SJSA1 (cell line): ENCODE data around the gene DRAP1. TPM values are rescaled to one million over a fixed set of nuclear protein-coding genes. Genes with fewer than 3 reads are reported as not detected.

ENCODE experiments used
- DNase-seq, 2 experiments: peaks; one replicate each; pipeline ENCODE4 v3.0.0-alpha.2; 2015 to 2020; ENCODE audit warnings: low spot score in 2 of 2, low read depth in 1 of 2
- H3K27ac ChIP-seq: fragments of 250-450 bp; sonication (Bioruptor Pico); 2 replicates; pipeline ENCODE4 v1.5.1; 2020; ENCODE audit warnings: mild to moderate bottlenecking, moderate library complexity
- H3K27me3 ChIP-seq: fragments of 250-450 bp; sonication (Bioruptor Pico); replicated peaks from 2 replicates; pipeline ENCODE4 v1.5.1; 2020; ENCODE audit warnings: mild to moderate bottlenecking, moderate library complexity
- H3K36me3 ChIP-seq: fragments of 250-450 bp; sonication (Bioruptor Pico); 2 replicates; pipeline ENCODE4 v1.5.1; 2020; ENCODE audit warnings: mild to moderate bottlenecking
- H3K4me1 ChIP-seq: fragments of 250-450 bp; sonication (Bioruptor Pico); replicated peaks from 2 replicates; pipeline ENCODE4 v1.6.1; 2021; ENCODE audit warnings: mild to moderate bottlenecking
- H3K4me3 ChIP-seq: fragments of 250-450 bp; sonication (Bioruptor Pico); 2 replicates; pipeline ENCODE4 v1.5.1; 2020; ENCODE audit warnings: mild to moderate bottlenecking
- H3K9me3 ChIP-seq: fragments of 250-450 bp; sonication (Bioruptor Pico); replicated peaks from 2 replicates; pipeline ENCODE4 v1.5.1; 2020; ENCODE audit warnings: mild to moderate bottlenecking
- total RNA-seq: library from RNA; depleted of rRNA; stranded (reverse); fragments of >200 nt; shearing (Covaris generic); gene quantifications from 2 replicates; pipeline ENCODE4 v1.2.3, GENCODE V29; 2014; rRNA removed

The DRAP1 gene
- total RNA-seq, 1 experiment from 2014 or later = 463 TPM

DNA sequence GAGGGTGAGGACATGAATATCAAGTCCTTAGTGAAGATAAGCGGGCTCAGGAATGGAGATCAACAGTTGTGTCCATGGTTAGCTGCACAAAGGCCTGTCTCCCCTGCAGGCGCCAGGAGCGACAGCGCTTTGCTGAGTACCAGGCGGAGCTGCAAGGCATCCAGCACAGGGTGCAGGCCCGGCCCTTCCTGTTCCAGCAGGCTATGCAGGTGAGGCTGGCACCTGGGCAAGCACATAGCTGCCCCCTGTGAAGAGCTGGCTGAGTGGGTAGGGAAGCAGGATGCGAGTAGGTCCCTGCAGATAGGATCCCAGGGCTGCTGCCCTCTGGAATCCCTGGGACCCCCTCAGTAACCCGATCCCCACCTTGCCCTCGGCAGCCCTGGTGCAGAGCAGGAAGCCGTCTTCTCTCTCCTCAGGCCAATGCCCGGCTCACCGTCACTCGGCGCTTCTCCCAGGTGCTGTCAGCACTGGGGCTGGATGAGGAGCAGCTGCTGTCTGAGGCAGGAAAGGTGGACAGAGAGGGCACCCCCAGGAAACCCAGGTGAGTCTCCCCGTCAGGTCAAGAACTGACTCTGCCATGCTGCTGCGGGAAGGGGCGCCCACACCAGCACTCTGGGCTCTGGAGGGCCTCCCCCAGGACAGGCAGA, 39.7 kb downstream of the DRAP1 start:
- H3K36me3 ChIP-seq = peaks cover 20% of the 10 kb centered on the region
- H3K4me3 ChIP-seq = no peak overlapping the region
- H3K4me1 ChIP-seq = peaks cover 19% of the 10 kb centered on the region
- H3K9me3 ChIP-seq = 0 out of 2 replicates have a peak, but pooled peaks cover 3% of the 10 kb centered on the region
- no peak for DNase-seq
- H3K27me3 ChIP-seq = no peaks in the 10 kb centered on the region
- no peak overlapping the region for H3K27ac ChIP-seq

DNA sequence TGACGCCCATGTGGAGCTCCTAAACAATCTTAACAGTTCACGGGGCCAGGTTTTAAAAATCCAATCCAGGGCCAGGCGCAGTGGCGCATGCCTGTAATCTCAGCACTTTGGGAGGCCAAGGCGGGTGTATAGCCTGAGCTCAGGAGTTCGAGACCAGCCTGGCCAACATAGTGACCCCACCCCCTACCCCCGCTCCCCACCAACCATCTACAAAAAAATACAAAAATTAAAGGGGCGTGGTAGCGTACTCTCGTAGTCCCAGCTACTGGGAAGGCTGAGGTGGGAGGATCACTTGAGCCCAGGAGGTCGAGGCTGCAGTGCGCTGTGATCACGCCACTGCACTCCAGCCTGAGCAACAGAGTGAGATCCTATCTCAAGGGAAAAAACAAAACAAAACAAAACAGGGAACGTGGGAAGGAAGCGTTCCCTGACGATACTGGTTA, 41.6 kb downstream of the DRAP1 start:
- peaks cover 40% of the 10 kb centered on the region for H3K36me3 ChIP-seq
- 0 out of 2 replicates have a peak, but pooled peaks cover 3% of the 10 kb centered on the region for H3K9me3 ChIP-seq
- no peaks in the 10 kb centered on the region for H3K27me3 ChIP-seq
- DNase-seq = no peak
- peaks cover 19% of the 10 kb centered on the region for H3K4me1 ChIP-seq
- H3K4me3 ChIP-seq = peak overlapping the region; percentile 97
- peak overlapping the region; percentile 73 for H3K27ac ChIP-seq

DNA sequence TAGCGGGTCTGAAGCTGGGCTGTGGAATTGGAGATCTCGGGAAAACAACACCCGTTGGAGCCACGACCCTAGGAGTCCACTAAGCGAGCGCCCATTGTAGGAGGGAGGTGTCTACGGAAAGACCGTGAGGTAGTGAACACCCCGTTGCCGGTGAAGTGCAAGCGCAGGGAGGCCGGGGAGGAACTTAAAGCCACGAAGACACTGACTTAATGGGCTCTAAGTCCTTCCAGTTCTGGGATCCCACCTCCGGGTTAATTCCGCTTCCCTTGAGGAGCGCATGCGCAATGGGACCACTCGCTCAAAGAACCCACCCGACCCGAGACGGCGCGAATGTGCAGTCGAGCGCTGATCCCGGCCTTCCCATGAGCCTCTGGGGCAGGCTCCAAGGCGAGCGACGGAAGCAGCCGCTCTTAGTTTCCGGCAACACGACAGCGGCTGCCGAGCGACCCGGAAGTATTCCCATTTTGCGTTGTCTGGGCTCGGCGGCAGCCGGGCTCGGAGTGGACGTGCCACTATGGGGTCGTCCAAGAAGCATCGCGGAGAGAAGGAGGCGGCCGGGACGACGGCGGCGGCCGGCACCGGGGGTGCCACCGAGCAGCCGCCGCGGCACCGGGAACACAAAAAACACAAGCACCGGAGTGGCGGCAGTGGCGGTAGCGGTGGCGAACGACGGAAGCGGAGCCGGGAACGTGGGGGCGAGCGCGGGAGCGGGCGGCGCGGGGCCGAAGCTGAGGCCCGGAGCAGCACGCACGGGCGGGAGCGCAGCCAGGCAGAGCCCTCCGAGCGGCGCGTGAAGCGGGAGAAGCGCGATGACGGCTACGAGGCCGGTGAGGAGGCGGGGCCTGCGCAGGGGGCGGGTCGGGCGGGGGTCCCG, 42.3 kb downstream of the DRAP1 start, which contains the start of gene SART1:
SART1 (plus strand) TSS at position 468 of the 874 bp plus-strand sequence; CDS start at position 515, 47 bp downstream.
- Histone ChIP-seq H3K27me3 (no peaks in the 10 kb centered on the region), H3K4me3 (peak within 1 kb of the TSS; percentile 97), H3K36me3 (peaks cover 46% of the 10 kb centered on the region), H3K27ac (peak within 1 kb of the TSS; percentile 73), H3K9me3 (0 out of 2 replicates have a peak, but pooled peaks cover 3% of the 10 kb centered on the region), H3K4me1 (peaks cover 19% of the 10 kb centered on the region)
- peak; percentile 99 to 100 for DNase-seq

DNA sequence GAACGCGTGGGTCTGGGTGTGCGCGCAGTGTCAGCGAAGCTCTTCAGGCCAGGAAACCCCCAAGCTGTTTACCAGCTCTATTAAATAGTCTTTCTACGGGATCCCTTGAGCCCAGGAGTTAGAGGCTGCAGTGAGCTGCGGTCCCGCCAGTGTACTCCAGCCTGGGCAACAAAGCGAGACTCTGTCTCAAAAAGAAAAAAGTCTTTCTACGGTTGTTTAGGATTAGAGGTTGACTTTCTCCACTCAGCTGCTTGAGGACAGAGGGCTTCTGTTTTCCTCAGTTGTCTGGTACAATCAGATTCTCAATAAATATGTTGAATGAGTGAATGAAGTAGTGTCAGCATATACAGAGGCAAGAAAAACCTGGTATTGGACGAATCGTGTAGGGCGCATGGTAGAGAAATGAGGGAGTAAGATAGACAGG, 42.9 kb downstream of the DRAP1 start:
- H3K27ac ChIP-seq = peak overlapping the region; percentile 19
- peaks cover 19% of the 10 kb centered on the region for H3K4me1 ChIP-seq
- H3K4me3 ChIP-seq = peak overlapping the region; percentile 97
- peak in 1 of 2 experiments; percentile 38 for DNase-seq
- H3K9me3 ChIP-seq = 0 out of 2 replicates have a peak, but pooled peaks cover 3% of the 10 kb centered on the region
- no peaks in the 10 kb centered on the region for H3K27me3 ChIP-seq
- H3K36me3 ChIP-seq = peaks cover 53% of the 10 kb centered on the region

DNA sequence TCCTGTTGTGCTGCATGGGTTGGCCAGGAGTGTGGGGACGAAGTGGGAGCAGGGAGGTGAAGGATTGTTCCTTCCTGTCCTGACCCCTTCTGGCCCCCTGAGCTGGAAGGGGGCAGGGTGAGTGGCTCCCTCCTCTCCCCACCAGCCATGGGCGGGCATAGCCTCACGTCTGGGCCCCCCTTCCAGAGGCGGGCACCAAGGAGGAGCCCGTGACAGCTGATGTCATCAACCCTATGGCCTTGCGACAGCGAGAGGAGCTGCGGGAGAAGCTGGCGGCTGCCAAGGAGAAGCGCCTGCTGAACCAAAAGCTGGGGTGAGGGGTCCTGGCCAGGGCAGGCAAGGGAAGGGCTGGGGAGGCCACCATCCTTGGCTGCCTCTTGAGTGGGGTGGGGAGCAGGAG, 45.7 kb downstream of the DRAP1 start:
- no peaks in the 10 kb centered on the region for H3K27me3 ChIP-seq
- no peak overlapping the region for H3K4me3 ChIP-seq
- H3K9me3 ChIP-seq = 0 out of 2 replicates have a peak, but pooled peaks cover 3% of the 10 kb centered on the region
- DNase-seq = no peak
- H3K4me1 ChIP-seq = peaks cover 19% of the 10 kb centered on the region
- no peak overlapping the region for H3K27ac ChIP-seq
- H3K36me3 ChIP-seq = peaks cover 80% of the 10 kb centered on the region

DNA sequence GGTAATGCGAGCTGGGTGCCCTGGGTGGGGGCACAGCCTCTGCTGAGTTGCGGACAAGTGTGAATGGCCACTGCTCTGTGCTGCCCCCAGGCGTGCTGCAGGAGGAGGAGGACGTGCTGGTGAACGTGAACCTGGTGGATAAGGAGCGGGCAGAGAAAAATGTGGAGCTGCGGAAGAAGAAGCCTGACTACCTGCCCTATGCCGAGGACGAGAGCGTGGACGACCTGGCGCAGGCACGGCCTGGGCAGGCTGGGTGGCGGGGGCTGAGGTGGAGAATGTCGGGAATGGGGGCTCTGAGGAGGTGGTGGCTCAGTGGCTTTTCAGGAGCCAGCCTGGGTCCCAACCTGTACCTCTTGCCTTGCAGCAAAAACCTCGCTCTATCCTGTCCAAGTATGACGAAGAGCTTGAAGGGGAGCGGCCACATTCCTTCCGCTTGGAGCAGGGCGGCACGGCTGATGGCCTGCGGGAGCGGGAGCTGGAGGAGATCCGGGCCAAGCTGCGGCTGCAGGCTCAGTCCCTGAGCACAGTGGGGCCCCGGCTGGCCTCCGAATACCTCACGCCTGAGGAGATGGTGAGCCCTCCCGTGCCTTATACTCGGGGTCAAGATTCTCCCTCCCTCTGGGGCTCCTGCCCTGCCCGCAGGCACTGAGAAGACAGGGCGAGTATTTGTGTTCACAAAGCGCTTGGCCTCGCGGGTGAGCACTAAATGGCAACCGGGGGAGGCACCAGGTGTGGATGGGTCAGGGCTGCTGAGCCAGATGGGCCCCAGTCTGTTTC, 46.9 kb downstream of the DRAP1 start:
- Histone ChIP-seq H3K9me3 (0 out of 2 replicates have a peak, but pooled peaks cover 3% of the 10 kb centered on the region), H3K4me1 (peaks cover 16% of the 10 kb centered on the region), H3K36me3 (peaks cover 86% of the 10 kb centered on the region), H3K4me3 (no peak overlapping the region), H3K27ac (no peak overlapping the region), H3K27me3 (no peaks in the 10 kb centered on the region)
- peak in 1 of 2 experiments; percentile 58 for DNase-seq

DNA sequence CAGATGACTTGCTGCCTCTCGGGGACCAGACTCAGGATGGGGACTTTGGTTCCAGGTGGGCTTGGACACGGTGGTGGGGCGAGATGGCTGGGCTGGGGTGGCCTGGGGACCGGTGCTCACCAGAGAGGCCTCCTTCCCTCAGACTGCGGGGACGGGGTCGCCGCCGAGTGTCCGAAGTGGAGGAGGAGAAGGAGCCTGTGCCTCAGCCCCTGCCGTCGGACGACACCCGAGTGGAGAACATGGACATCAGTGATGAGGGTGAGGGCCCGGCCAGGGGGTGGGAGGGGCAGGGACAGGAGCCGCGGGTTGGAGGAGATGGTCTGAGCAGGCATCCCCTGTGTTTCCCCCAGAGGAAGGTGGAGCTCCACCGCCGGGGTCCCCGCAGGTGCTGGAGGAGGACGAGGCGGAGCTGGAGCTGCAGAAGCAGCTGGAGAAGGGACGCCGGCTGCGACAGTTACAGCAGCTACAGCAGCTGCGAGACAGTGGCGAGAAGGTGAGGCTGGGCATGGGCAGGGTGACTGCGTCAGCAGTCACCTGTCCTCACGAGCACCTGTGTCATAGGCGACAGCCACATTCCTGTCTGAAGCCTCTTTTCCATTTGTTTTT, 48.2 kb downstream of the DRAP1 start:
- Histone ChIP-seq H3K27me3 (no peaks in the 10 kb centered on the region), H3K36me3 (peaks cover 88% of the 10 kb centered on the region), H3K4me3 (no peak overlapping the region), H3K27ac (no peak overlapping the region), H3K9me3 (0 out of 2 replicates have a peak, but pooled peaks cover under 1% of the 10 kb centered on the region), H3K4me1 (peaks cover 13% of the 10 kb centered on the region)
- DNase-seq = peak in 1 of 2 experiments; percentile 70

DNA sequence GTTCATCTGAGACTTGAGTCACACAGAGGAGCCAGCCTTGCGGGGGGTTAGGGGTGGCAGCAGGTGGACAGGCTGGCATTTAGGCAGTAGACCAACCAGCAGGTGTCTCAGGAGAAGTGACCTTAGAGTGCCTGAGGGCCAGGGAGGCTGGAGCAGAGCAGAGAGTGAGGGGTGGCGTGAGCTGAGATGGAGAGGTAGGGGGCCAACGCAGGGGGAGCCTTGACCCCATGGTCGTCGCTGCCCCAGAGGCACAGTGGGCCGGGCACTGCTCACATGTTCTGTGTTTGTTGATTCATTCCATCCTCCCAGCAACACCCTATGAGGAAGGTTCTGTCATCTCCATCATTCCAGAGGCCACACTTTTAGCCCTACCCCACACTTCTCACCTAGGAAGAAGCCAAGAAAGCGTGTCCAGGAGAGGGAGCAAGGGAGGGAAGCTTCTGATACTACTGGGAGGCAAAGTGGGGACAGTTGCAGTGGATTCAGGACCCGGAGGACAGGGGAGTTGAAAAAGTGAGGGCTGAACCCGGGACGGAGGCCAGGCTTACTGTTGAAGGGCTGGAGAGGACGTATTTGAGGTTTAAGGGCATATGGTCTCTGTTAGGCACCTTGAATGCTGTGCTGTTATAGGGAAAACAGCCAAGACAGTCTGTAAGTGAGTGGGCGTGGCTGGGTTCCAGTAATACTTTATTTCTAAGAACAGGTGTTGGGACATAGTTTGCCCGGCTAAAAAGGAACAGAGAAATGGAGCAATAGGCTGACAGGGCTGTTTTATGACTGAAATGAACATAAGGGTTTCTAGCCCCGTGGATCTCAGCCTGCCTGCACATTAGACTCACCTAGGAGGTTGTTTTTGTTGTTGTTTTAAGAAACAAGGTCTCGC, 49.6 kb downstream of the DRAP1 start:
- no peaks in the 10 kb centered on the region for H3K27me3 ChIP-seq
- H3K36me3 ChIP-seq = peaks cover 90% of the 10 kb centered on the region
- H3K4me3 ChIP-seq = no peak overlapping the region
- no peaks in the 10 kb centered on the region for H3K4me1 ChIP-seq
- no peaks in the 10 kb centered on the region for H3K9me3 ChIP-seq
- peak in 1 of 2 experiments; percentile 56 for DNase-seq
- H3K27ac ChIP-seq = no peak overlapping the region

Other genes starting within 250 kb of the DRAP1 start
- 90.5 and 119 TPM in 2 replicates for gene KAT5, start 207.2 kb upstream of the DRAP1 start, total RNA-seq
- gene RNASEH2C, start 198.6 kb upstream of the DRAP1 start, total RNA-seq = 168 and 170 TPM in 2 replicates
- gene AP5B1, start 138.4 kb upstream of the DRAP1 start, total RNA-seq = 30.4 and 33.4 TPM in 2 replicates
- gene OVOL1, start 132.4 kb upstream of the DRAP1 start, total RNA-seq = not detected in 2 replicates
- gene SNX32, start 85.5 kb upstream of the DRAP1 start, total RNA-seq = 0.16 TPM in 1 of 2 replicates, not detected in the other
- gene CFL1, start 61.2 kb upstream of the DRAP1 start, total RNA-seq = 4,273 and 4,722 TPM in 2 replicates
- gene MUS81, start 59.0 kb upstream of the DRAP1 start, total RNA-seq = 121 and 130 TPM in 2 replicates
- gene EFEMP2, start 46.6 kb upstream of the DRAP1 start, total RNA-seq = 120 and 194 TPM in 2 replicates
- gene CTSW, start 39.6 kb upstream of the DRAP1 start, total RNA-seq = 1.9 TPM in 1 of 2 replicates, not detected in the other
- gene FIBP, start 31.0 kb upstream of the DRAP1 start, total RNA-seq = 295 and 309 TPM in 2 replicates
- gene CCDC85B, start 28.8 kb upstream of the DRAP1 start, total RNA-seq = 94.0 and 160 TPM in 2 replicates
- 72.1 and 97.5 TPM in 2 replicates for gene FOSL1, start 19.0 kb upstream of the DRAP1 start, total RNA-seq
- 25.0 and 44.8 TPM in 2 replicates for gene C11orf68, start 364 bp upstream of the DRAP1 start, total RNA-seq
- not detected in 2 replicates for gene TSGA10IP, start 26.1 kb downstream of the DRAP1 start, total RNA-seq
- 172 and 186 TPM in 2 replicates for gene SART1, start 42.3 kb downstream of the DRAP1 start, total RNA-seq
- gene EIF1AD, start 82.7 kb downstream of the DRAP1 start, total RNA-seq = 84.3 and 93.2 TPM in 2 replicates
- 116 and 140 TPM in 2 replicates for gene BANF1, start 83.1 kb downstream of the DRAP1 start, total RNA-seq
- gene CST6, start 92.6 kb downstream of the DRAP1 start, total RNA-seq = not detected in 2 replicates
- 0.50 and 1.4 TPM in 2 replicates for gene CATSPER1, start 107.1 kb downstream of the DRAP1 start, total RNA-seq
- gene GAL3ST3, start 129.7 kb downstream of the DRAP1 start, total RNA-seq = not detected in 2 replicates
- gene SF3B2, start 132.9 kb downstream of the DRAP1 start, total RNA-seq = 334 and 353 TPM in 2 replicates
- 28.5 and 37.1 TPM in 2 replicates for gene PACS1, start 150.8 kb downstream of the DRAP1 start, total RNA-seq